WTC11 (cell line): Measurements from ENCODE around the gene STK17B. TPM values are rescaled to one million over a fixed set of nuclear protein-coding genes. Genes with fewer than 3 reads are reported as not detected.

Experiments
- ATAC-seq: fragments of 200-7000 bp; cut with Tn5 transposase; 2 replicates; pipeline ENCODE4 v1.10.0; 2021; ENCODE audit warnings: mild to moderate bottlenecking, moderate library complexity
- CTCF ChIA-PET: fragments of 300-600 bp; sonication (Branson Sonifier 250); formaldehyde crosslinking; loops from one replicate; lab custom pipeline; 2021; ENCODE audit warnings: antibody characterized with exemption; lab: Charles Lee
- POLR2A ChIA-PET: fragments of 350-600 bp; sonication (Branson Sonifier 250); formaldehyde crosslinking; loops from one replicate; lab custom pipeline; 2021; ENCODE audit warnings: antibody characterized with exemption; lab: Charles Lee
- DNase-seq: peaks from one replicate; pipeline ENCODE4 v3.0.0; 2021; ENCODE audit warnings: low spot score
- H3K27ac Mint-ChIP-seq: 2 replicates; pipeline ENCODE4 v1.8.0; 2021; ENCODE audit warnings: mixed read lengths
- H3K27me3 Mint-ChIP-seq: 2 replicates; pipeline ENCODE4 v1.8.0; 2021; ENCODE audit warnings: low read depth, mild to moderate bottlenecking, moderate library complexity, mixed read lengths
- H3K36me3 Mint-ChIP-seq: 2 replicates; pipeline ENCODE4 v1.8.0; 2021; ENCODE audit warnings: mixed read lengths
- H3K4me1 Mint-ChIP-seq: 2 replicates; pipeline ENCODE4 v1.8.0; 2022; ENCODE audit warnings: mixed read lengths
- H3K4me3 Mint-ChIP-seq: 2 replicates; pipeline ENCODE4 v1.8.0; 2021; ENCODE audit warnings: mild to moderate bottlenecking, moderate library complexity, mixed read lengths
- H3K9me3 Mint-ChIP-seq: 2 replicates; pipeline ENCODE4 v1.8.0; 2021; ENCODE audit warnings: mixed read lengths
- CREM ChIP-seq: sonication (generic); formaldehyde crosslinking; IDR thresholded peaks from 2 replicates; pipeline ENCODE4 v1.8.1; 2022; ENCODE audit warnings: mild to moderate bottlenecking, missing genetic modification reagents, moderate library complexity
- FOXJ3 ChIP-seq: sonication (generic); formaldehyde crosslinking; IDR thresholded peaks from 2 replicates; pipeline ENCODE4 v1.9.0; 2021; ENCODE audit warnings: missing genetic modification reagents, mild to moderate bottlenecking, borderline replicate concordance
- FOXK1 ChIP-seq: sonication (generic); formaldehyde crosslinking; IDR thresholded peaks from 2 replicates; pipeline ENCODE4 v1.8.0; 2022; ENCODE audit warnings: mild to moderate bottlenecking, moderate library complexity, missing genetic modification reagents
- JAZF1 ChIP-seq: fragments of 250-450 bp; sonication (Bioruptor Pico); IDR thresholded peaks from 2 replicates; pipeline ENCODE4 v1.9.0; 2021; ENCODE audit warnings: moderate library complexity, mild to moderate bottlenecking, inconsistent platforms
- NR3C1 ChIP-seq: sonication (generic); formaldehyde crosslinking; conservative IDR thresholded peaks from 2 replicates; pipeline ENCODE4 v1.8.1; 2023; ENCODE audit warnings: low read depth, mild to moderate bottlenecking, missing genetic modification reagents
- SMAD4 ChIP-seq: sonication (generic); formaldehyde crosslinking; IDR thresholded peaks from 2 replicates; pipeline ENCODE4 v1.8.0; 2022; ENCODE audit warnings: mild to moderate bottlenecking, missing genetic modification reagents
- TEAD1 ChIP-seq: sonication (generic); formaldehyde crosslinking; IDR thresholded peaks from 2 replicates; pipeline ENCODE4 v1.8.0; 2022; ENCODE audit warnings: mild to moderate bottlenecking, missing genetic modification reagents
- TEAD4 ChIP-seq: sonication (generic); formaldehyde crosslinking; IDR thresholded peaks from 2 replicates; pipeline ENCODE4 v1.8.0; 2022; ENCODE audit warnings: mild to moderate bottlenecking, missing genetic modification reagents
- ZNF121 ChIP-seq: sonication (generic); formaldehyde crosslinking; IDR thresholded peaks from 2 replicates; pipeline ENCODE4 v1.8.0; 2023; ENCODE audit warnings: missing genetic modification reagents
- ZNF138 ChIP-seq: sonication (generic); formaldehyde crosslinking; conservative IDR thresholded peaks from 2 replicates; pipeline ENCODE4 v1.8.1; 2022; ENCODE audit warnings: mild to moderate bottlenecking, moderate library complexity, missing genetic modification reagents
- ZNF232 ChIP-seq: sonication (generic); formaldehyde crosslinking; IDR thresholded peaks from 2 replicates; pipeline ENCODE4 v1.8.0; 2022; ENCODE audit warnings: mild to moderate bottlenecking, missing genetic modification reagents
- ZNF317 ChIP-seq: sonication (generic); formaldehyde crosslinking; IDR thresholded peaks from 2 replicates; pipeline ENCODE4 v1.8.1; 2023; ENCODE audit warnings: low read depth, mild to moderate bottlenecking, moderate library complexity, missing genetic modification reagents, borderline replicate concordance
- total RNA-seq: library from RNA; stranded (reverse); gene quantifications from 3 replicates; pipeline ENCODE4 v1.2.3, GENCODE V29; 2021
- TF ChIP-seq, protein P1 (sequence below): sonication (generic); formaldehyde crosslinking; IDR thresholded peaks from 2 replicates; pipeline ENCODE4 v1.8.1; 2023; ENCODE audit warnings: mild to moderate bottlenecking, moderate library complexity, missing genetic modification reagents
- TF ChIP-seq, protein P2 (sequence below): fragments of 250-450 bp; sonication (Bioruptor Pico); IDR thresholded peaks from 2 replicates; pipeline ENCODE4 v1.9.0; 2021; ENCODE audit warnings: mild to moderate bottlenecking
- TF ChIP-seq, protein P3 (sequence below): sonication (generic); formaldehyde crosslinking; IDR thresholded peaks from 2 replicates; pipeline ENCODE4 v1.8.1; 2022; ENCODE audit warnings: low read depth, missing genetic modification reagents, borderline replicate concordance
- TF ChIP-seq, protein P4 (sequence below): sonication (generic); formaldehyde crosslinking; conservative IDR thresholded peaks from 2 replicates; pipeline ENCODE4 v1.8.1; 2023; ENCODE audit warnings: mild to moderate bottlenecking, low read depth, missing genetic modification reagents, moderate library complexity

Gene STK17B
- total RNA-seq, 1 experiment from 2014 or later, result 11.8 TPM

DNA sequence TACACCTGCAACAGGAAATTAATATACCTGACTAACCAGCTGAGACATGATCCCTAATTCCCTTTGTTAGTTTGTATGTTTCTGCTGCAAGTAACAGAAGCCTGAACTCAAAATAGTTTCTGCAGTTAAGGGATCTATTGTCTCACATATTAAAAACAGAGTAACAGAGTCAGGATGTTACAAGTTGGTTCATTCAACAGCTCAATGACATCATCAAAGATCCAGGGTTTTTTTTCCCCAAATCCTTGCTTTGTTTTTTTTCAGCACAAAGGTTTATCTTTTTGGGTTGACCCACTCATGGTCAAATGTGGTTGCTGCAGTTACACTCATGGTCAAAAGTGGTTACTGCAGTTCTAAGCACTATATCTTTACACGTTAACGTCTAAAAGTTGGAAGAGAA lies 67.8 kb downstream of the STK17B start (continued):
- TF ChIP-seq, protein P1, sequence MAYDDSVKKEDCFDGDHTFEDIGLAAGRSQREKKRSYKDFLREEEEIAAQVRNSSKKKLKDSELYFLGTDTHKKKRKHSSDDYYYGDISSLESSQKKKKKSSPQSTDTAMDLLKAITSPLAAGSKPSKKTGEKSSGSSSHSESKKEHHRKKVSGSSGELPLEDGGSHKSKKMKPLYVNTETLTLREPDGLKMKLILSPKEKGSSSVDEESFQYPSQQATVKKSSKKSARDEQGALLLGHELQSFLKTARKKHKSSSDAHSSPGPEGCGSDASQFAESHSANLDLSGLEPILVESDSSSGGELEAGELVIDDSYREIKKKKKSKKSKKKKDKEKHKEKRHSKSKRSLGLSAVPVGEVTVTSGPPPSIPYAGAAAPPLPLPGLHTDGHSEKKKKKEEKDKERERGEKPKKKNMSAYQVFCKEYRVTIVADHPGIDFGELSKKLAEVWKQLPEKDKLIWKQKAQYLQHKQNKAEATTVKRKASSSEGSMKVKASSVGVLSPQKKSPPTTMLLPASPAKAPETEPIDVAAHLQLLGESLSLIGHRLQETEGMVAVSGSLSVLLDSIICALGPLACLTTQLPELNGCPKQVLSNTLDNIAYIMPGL (CRISPR knock-in tag), result no peak
- TF ChIP-seq ZNF138 (CRISPR knock-in tag) (no peak), JAZF1 (CRISPR knock-in tag) (no peak), ZNF121 (CRISPR knock-in tag) (no peak), NR3C1 (CRISPR knock-in tag) (no peak)
- TF ChIP-seq, protein P2, sequence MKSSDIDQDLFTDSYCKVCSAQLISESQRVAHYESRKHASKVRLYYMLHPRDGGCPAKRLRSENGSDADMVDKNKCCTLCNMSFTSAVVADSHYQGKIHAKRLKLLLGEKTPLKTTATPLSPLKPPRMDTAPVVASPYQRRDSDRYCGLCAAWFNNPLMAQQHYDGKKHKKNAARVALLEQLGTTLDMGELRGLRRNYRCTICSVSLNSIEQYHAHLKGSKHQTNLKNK (CRISPR knock-in tag), result no peak

DNA sequence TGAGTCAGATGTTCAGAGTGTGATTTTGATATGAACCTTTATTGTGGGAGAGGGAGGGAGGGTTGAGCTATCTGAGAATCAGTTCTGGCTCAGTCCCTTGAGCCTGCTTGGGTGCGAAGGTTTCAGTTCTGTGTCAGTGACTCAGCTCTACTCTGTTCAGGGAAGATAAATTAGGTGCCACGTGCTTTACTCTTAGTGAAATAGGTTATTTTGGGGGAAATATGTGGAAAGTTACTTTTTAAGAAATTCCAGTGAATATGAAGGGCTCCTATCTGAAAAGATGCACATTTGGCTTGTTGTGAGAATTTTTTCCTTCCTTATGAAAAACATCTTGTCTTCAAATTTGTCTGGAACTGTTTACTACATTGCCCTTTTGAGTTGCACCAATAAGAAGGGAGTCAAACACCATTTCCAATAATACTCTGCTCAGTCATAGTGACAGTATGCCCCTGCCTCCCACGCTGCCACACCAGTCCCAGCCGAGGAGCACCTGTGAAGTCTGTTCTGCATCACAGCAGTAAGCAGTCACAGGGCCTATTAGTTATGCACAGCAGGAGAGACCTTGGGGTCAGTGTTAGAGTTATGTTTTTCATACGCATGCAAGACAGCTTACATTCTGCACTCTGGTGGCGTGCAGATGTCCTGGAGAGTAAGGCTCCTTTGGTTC lies 69.9 kb downstream of the STK17B start:
- CTCF ChIA-PET, result interaction anchor here (1.8 kb wide), 1 partner anchor 23 kb away, joined by 7 read pairs; no protein-coding TSS in a partner anchor
- peak; percentile 38 for ATAC-seq

More for the DNA sequence above, 69.9 kb downstream of the STK17B start:
- Mint-ChIP-seq H3K4me1 (peaks cover 57% of the 10 kb centered on the region), H3K27me3 (no peaks in the 10 kb centered on the region), H3K4me3 (no peak overlapping the region), H3K27ac (peak overlapping the region; percentile 58; the same call in 1 of the 2 replicates), H3K36me3 (peaks cover 3% of the 10 kb centered on the region; the same call in 1 of the 2 replicates), H3K9me3 (peaks cover 8% of the 10 kb centered on the region)
- TF ChIP-seq, protein P3, sequence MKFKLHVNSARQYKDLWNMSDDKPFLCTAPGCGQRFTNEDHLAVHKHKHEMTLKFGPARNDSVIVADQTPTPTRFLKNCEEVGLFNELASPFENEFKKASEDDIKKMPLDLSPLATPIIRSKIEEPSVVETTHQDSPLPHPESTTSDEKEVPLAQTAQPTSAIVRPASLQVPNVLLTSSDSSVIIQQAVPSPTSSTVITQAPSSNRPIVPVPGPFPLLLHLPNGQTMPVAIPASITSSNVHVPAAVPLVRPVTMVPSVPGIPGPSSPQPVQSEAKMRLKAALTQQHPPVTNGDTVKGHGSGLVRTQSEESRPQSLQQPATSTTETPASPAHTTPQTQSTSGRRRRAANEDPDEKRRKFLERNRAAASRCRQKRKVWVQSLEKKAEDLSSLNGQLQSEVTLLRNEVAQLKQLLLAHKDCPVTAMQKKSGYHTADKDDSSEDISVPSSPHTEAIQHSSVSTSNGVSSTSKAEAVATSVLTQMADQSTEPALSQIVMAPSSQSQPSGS (CRISPR knock-in tag), result no peak
- TF ChIP-seq TEAD1 (peak; percentile 43; the same call in 1 of the 2 replicates), ZNF317 (no peak), TEAD4 (0 out of 2 replicates have a peak, but pooled peaks have one; percentile 20), ZNF232 (CRISPR knock-in tag) (no peak), CREM (CRISPR knock-in tag) (no peak), FOXK1 (0 out of 2 replicates have a peak, but pooled peaks have one; percentile 22), FOXJ3 (no peak), SMAD4 (CRISPR knock-in tag) (no peak), JAZF1 (CRISPR knock-in tag) (no peak)
- TF ChIP-seq, protein P4, sequence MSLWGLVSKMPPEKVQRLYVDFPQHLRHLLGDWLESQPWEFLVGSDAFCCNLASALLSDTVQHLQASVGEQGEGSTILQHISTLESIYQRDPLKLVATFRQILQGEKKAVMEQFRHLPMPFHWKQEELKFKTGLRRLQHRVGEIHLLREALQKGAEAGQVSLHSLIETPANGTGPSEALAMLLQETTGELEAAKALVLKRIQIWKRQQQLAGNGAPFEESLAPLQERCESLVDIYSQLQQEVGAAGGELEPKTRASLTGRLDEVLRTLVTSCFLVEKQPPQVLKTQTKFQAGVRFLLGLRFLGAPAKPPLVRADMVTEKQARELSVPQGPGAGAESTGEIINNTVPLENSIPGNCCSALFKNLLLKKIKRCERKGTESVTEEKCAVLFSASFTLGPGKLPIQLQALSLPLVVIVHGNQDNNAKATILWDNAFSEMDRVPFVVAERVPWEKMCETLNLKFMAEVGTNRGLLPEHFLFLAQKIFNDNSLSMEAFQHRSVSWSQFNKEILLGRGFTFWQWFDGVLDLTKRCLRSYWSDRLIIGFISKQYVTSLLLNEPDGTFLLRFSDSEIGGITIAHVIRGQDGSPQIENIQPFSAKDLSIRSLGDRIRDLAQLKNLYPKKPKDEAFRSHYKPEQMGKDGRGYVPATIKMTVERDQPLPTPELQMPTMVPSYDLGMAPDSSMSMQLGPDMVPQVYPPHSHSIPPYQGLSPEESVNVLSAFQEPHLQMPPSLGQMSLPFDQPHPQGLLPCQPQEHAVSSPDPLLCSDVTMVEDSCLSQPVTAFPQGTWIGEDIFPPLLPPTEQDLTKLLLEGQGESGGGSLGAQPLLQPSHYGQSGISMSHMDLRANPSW, result no peak
- TF ChIP-seq, protein P1 (CRISPR knock-in tag), result no peak
- DNase-seq, result no peak
- POLR2A ChIA-PET, result no interaction called here
